Measurements from ENCODE around the gene SLC2A1. TPM values are rescaled to one million over a fixed set of nuclear protein-coding genes. Genes with fewer than 3 reads are reported as not detected.

SLC2A1 gene
- total and polyA plus RNA-seq, 2 of the 13 experiments (the other 11 are each of a cell fraction or from before 2014, with no cell fraction given) = 125 to 423 TPM

DNA sequence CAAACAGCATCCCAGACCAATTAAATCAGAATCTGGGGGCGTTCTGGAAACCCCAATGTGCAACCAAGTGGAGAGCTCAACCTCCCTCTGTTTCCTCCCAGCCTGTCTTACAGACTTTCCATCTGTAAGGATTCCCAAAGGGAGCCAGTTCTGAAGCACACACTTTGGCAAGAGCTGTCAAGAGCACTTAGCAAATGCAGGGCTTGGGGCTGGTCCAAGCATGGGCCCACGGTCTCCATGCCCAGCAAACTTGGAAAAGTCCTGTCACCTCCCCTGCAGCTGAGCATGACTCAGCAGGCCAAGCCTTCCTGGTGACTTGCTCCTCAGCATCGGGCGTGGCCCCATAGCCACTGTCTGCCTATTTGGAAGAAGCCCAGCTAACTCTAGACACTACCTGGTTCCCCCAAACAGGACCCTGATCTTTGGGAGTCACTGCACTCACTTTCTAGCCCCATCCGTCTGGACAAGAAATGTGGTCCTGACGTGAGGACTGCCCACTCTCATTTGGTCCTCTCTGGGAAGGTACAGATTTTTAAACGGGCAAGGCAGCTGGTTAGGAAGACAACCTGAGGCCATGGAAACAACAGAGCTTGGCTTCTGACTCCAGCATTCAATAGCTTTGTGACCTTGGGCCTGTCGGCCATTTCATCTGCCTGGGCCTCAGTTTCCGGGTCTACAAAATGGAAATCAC, 16.9 kb downstream of the SLC2A1 start:
- Histone ChIP-seq H3K4me3 (replicated peaks in 1 of 3; ENCODE audit: insufficient read depth in 1 of 3, low read depth in 2 of 3, low read length in 3 of 3) (no peak overlapping the region), H4K20me1 (ENCODE audit: insufficient read depth, low read length) (peaks cover 98% of the 10 kb centered on the region), H3K9me3 (ENCODE audit: low read length) (no peaks in the 10 kb centered on the region), H3K4me1 (ENCODE audit: insufficient read depth, low read length) (peaks cover 100% of the 10 kb centered on the region), H3K4me2 (ENCODE audit: low read depth, low read length) (peak overlapping the region; percentile 19; the same call in 1 of the 2 replicates), H3K36me3 (replicated peaks in 1 of 2; ENCODE audit: control insufficient read depth in 1 of 2, insufficient read depth in 2 of 2, low read length in 2 of 2) (peaks cover 61 to 93% of the 10 kb centered on the region in 2 experiments), H3K9ac (ENCODE audit: insufficient read depth, low read depth, low read length) (no peak overlapping the region), H3K79me2 (ENCODE audit: insufficient read depth, low read length) (peaks cover 99% of the 10 kb centered on the region), H2AFZ (ENCODE audit: low read length) (no peak overlapping the region), H3K27me3 (ENCODE audit: control insufficient read depth in 1 of 2, insufficient read depth in 2 of 2, low read length in 2 of 2) (no peaks in the 10 kb centered on the region), H3K27ac (ENCODE audit: extremely low read length, insufficient read depth, low read length) (peak overlapping the region; percentile 35)
- ChIA-PET CTCF (ENCODE audit: low intra/inter-chr PET ratio, low total read pairs) (no interaction called here), POLR2A (interaction anchor here (1.3 kb wide), 1 partner anchor 11 kb away, joined by 3 read pairs; no protein-coding TSS in a partner anchor)
- no peak for ATAC-seq
- TSS peak; percentile 2 for BruUV-seq (replicated peaks)
- WGBS (ENCODE audit: low lambda C conversion rate) = 92% methylated on average over 6 of the region's 9 CpGs
- in situ Hi-C loops (cut with HindIII; ENCODE audit: extremely low pct_ligation_motif_present, low pct_unique_long_range_greater_than_20kb) (no loop called here), intact Hi-C loops (cut with micrococcal nuclease; ENCODE audit: unreplicated experiment) (no loop called here)
- DNase-seq (ENCODE audit: low spot score) = no peak
- no peak for FAIRE-seq
- no peak for TF ChIP-seq ZNF605 (CRISPR knock-in tag; IDR thresholded peaks at IDR 0.05)
- TF ChIP-seq NONO (IDR thresholded peaks at IDR 0.05) = no peak
- TF ChIP-seq NONO (CRISPR knock-in tag; conservative IDR thresholded peaks at IDR 0.05) = no peak
- peak; percentile 72 for TF ChIP-seq FOSL2 (CRISPR knock-in tag; IDR thresholded peaks at IDR 0.05)
- no peak for TF ChIP-seq ZC3H13 (CRISPR knock-in tag; IDR thresholded peaks at IDR 0.05)
- no peak for TF ChIP-seq NR2F1 (CRISPR knock-in tag; IDR thresholded peaks at IDR 0.05)
- peak; percentile 48 for TF ChIP-seq SAP130 (CRISPR knock-in tag; IDR thresholded peaks at IDR 0.05; ENCODE audit: low read depth)
- TF ChIP-seq MAFK (conservative IDR thresholded peaks at IDR 0.05 in 1 of 2, IDR thresholded peaks at IDR 0.05 in 1 of 2; ENCODE audit: low read length in 2 of 2) = peak in 1 of 2 experiments; percentile 38; a peak in 2 of 4 replicates
- TF ChIP-seq ZNF879 (CRISPR knock-in tag; IDR thresholded peaks at IDR 0.05) = no peak
- TF ChIP-seq TSC22D2 (CRISPR knock-in tag; IDR thresholded peaks at IDR 0.05; ENCODE audit: borderline replicate concordance) = no peak
- TF ChIP-seq ZNF687 (CRISPR knock-in tag; IDR thresholded peaks at IDR 0.05) = peak; percentile 19; the same call in 1 of the 2 replicates
- TF ChIP-seq, protein P1, sequence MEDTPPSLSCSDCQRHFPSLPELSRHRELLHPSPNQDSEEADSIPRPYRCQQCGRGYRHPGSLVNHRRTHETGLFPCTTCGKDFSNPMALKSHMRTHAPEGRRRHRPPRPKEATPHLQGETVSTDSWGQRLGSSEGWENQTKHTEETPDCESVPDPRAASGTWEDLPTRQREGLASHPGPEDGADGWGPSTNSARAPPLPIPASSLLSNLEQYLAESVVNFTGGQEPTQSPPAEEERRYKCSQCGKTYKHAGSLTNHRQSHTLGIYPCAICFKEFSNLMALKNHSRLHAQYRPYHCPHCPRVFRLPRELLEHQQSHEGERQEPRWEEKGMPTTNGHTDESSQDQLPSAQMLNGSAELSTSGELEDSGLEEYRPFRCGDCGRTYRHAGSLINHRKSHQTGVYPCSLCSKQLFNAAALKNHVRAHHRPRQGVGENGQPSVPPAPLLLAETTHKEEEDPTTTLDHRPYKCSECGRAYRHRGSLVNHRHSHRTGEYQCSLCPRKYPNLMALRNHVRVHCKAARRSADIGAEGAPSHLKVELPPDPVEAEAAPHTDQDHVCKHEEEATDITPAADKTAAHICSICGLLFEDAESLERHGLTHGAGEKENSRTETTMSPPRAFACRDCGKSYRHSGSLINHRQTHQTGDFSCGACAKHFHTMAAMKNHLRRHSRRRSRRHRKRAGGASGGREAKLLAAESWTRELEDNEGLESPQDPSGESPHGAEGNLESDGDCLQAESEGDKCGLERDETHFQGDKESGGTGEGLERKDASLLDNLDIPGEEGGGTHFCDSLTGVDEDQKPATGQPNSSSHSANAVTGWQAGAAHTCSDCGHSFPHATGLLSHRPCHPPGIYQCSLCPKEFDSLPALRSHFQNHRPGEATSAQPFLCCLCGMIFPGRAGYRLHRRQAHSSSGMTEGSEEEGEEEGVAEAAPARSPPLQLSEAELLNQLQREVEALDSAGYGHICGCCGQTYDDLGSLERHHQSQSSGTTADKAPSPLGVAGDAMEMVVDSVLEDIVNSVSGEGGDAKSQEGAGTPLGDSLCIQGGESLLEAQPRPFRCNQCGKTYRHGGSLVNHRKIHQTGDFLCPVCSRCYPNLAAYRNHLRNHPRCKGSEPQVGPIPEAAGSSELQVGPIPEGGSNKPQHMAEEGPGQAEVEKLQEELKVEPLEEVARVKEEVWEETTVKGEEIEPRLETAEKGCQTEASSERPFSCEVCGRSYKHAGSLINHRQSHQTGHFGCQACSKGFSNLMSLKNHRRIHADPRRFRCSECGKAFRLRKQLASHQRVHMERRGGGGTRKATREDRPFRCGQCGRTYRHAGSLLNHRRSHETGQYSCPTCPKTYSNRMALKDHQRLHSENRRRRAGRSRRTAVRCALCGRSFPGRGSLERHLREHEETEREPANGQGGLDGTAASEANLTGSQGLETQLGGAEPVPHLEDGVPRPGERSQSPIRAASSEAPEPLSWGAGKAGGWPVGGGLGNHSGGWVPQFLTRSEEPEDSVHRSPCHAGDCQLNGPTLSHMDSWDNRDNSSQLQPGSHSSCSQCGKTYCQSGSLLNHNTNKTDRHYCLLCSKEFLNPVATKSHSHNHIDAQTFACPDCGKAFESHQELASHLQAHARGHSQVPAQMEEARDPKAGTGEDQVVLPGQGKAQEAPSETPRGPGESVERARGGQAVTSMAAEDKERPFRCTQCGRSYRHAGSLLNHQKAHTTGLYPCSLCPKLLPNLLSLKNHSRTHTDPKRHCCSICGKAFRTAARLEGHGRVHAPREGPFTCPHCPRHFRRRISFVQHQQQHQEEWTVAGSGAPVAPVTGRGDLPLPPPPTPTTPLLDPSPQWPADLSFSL (CRISPR knock-in tag; IDR thresholded peaks at IDR 0.05) = no peak
- TF ChIP-seq NFE2L2 (IDR thresholded peaks at IDR 0.05; ENCODE audit: low read length) = peak; percentile 61; the same call in 1 of the 2 replicates
- TF ChIP-seq RXRB (CRISPR knock-in tag; IDR thresholded peaks at IDR 0.05; ENCODE audit: borderline replicate concordance) = no peak
